Neural progenitor cell (in vitro differentiated cells): ENCODE results near the gene POLR2C.

Source experiments
- EZH2phosphoT487 ChIP-seq: fragments of 200-600 bp; sonication (generic); IDR thresholded peaks from 2 replicates; pipeline ENCODE4 v1.6.1; 2017; ENCODE audit warnings: antibody characterized with exemption
- TF ChIP-seq, protein P1 (sequence below): fragments of 200-600 bp; sonication (generic); IDR thresholded peaks from 2 replicates; pipeline ENCODE4 v1.5.1; 2017; ENCODE audit warnings: antibody characterized with exemption, mild to moderate bottlenecking

GRCh38 chr16:57493767-57494166 lies 31.3 kb downstream of the POLR2C start:
- no peak for TF ChIP-seq EZH2phosphoT487
- TF ChIP-seq, protein P1, sequence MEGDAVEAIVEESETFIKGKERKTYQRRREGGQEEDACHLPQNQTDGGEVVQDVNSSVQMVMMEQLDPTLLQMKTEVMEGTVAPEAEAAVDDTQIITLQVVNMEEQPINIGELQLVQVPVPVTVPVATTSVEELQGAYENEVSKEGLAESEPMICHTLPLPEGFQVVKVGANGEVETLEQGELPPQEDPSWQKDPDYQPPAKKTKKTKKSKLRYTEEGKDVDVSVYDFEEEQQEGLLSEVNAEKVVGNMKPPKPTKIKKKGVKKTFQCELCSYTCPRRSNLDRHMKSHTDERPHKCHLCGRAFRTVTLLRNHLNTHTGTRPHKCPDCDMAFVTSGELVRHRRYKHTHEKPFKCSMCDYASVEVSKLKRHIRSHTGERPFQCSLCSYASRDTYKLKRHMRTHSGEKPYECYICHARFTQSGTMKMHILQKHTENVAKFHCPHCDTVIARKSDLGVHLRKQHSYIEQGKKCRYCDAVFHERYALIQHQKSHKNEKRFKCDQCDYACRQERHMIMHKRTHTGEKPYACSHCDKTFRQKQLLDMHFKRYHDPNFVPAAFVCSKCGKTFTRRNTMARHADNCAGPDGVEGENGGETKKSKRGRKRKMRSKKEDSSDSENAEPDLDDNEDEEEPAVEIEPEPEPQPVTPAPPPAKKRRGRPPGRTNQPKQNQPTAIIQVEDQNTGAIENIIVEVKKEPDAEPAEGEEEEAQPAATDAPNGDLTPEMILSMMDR: no peak
